GM18520 (cell line): Measurements from ENCODE around the gene BCL7A.

Experiments used
- ATAC-seq: cut with Tn5 transposase; IDR thresholded peaks from one replicate; pipeline ENCODE4 v1.9.1; 2021; ENCODE audit not compliant: unreplicated experiment

BCL7A gene

DNA sequence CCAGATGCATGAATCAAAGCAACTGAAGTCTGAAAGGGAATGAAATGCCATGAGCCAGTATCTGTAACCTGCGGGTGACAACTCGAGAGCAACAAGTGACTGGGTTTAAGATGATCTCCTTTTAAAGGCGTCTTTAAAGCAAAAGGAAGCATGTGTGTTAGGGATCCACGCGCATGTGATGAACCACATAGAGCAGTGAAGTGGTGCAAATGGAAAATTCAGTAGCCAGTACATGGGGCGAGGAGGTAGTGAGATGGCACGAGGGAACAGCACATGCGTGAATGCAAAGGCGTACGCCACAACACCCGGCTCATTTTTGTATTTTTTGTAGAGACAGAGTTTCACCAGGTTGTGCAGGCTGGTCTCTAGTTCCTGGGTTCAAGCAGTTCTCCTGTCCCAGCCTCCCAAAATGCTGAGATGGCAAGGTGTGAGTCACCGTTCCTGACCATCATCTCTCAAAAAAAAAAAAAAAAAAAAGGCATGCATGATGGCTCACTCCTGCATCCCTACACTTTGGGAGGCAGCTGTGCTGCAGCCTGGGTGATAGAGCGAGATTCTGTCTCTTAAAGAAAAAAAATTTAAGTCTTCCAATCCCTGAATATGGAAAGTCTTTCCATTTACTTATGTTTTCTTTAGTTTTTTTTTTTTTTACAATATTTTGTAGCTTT, 24.6 kb upstream of the BCL7A start:
- ATAC-seq, result no peak

- ATAC-seq, result no peak
Observed at GRCh38 chr12:122001466-122002209, 20.0 kb upstream of the BCL7A start.

GRCh38 chr12:122003651-122004611, 17.8 kb upstream of the BCL7A start:
- ATAC-seq, result no peak

- no peak for ATAC-seq
Observed at GRCh38 chr12:122004633-122005071, 17.0 kb upstream of the BCL7A start.

GRCh38 chr12:122005252-122005776, 16.4 kb upstream of the BCL7A start:
- ATAC-seq, result no peak

DNA sequence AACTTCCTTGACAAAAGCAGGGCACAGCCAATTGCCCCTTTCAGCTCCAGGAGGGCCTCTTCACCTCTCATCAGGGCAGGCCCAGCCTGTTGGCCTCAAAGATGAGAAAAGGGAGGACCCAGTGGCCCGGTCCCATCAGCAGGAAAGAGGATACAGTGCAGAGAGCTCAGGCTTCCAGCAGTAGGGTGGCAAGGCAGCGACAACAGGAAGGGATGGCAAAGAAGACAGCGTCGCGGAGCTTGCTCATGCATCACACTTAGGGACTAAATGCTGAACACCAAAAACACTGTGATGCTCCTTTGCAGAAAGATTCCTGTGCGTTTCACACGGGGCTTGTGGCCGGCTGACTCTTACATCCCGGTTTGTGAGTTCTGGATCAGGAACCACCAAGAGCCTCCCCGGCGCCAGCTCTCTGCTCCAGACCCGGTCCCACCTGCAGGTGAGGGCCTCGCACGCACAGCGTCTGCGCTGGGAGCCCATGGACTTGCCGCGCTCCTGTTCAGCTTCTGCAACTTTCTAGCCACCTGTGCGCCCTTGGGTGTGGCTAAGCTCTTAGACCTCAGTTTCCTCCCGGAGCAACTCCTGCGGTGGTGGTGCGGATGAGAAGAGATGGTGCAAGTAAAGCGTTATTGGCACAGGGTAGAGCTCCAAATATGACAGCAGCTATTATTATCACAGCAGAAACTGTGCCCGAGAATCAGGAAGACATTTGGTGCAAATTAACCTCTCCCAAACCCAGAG, 15.3 kb upstream of the BCL7A start:
- ATAC-seq, result no peak

DNA sequence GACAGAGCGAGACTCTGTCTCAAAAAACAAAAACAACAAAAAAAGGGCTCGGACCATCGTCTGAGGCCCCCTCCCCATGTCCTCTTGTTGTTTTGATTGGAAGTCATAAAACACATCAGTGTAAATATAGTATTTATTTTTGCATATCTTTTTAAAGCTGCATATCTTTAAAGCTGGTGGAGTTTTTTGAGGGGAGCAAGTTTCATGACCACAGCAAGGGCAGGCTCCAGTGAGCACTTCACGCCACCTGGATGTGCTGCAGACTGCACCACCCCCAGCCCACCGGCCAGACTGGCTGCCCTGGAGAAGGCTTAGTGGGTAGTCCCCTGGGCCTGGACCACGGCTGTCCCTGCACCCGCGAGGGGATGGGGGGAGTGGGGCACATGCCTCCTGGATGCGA, 11.9 kb upstream of the BCL7A start:
- ATAC-seq, result no peak

DNA sequence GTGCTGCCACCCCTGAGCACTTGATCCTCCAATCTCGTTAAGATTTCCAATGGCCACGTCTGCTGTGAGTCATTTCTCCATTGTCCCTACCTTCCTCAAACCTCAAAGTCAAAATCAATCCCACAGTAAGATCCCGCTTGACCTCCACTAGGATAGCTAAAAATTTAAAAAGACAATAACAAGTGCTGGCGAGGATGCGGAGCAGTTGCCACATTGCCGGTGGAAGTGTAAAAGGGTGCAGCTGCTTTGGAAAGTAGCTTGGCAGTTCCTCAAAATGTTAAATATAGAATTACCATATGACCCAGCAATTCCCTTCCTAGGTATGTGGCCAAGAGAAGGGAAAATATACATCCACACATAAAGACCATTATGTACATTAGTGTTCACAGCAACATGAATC, 9.5 kb upstream of the BCL7A start:
- no peak for ATAC-seq

DNA sequence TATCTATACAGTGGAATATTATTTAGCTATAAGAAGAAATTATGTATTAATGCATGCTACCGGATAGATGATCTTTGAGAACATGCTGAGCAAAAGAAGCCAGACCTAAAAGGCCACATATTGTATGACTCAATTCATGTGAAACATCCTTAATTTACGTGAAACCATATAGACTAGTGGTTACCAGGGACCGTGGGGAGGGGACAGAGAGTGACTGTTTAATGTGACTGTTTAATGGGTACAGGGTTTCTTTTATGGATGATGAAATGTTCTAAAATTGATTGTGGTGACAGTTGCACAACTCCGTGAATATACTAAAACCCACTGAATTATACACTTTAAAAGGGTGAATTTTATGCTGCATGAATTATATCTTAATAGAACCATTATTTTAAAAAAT, 8.5 kb upstream of the BCL7A start:
- ATAC-seq, result no peak

GRCh38 chr12:122013791-122014590, 7.7 kb upstream of the BCL7A start:
- ATAC-seq, result no peak

DNA sequence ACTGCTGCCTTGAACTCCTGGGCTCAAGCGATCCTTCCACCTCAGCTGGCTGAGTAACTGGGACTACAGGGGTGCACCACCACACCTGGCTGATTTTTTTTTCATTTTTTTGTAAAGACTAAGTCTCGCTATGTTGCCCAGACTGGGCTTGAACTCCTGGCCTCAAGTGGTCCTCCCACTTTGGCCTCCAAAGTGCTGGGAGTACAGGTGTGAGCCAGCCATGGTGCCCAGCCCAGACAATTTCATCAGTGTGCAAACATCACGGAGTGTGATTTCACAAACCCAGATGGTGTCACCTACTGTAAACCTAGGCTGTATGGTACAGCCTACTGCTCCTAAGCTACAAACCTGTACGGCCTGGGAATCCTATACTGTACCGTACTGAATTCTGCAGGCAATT, 6.9 kb upstream of the BCL7A start:
- no peak for ATAC-seq

GRCh38 chr12:122018457-122018856, 3.2 kb upstream of the BCL7A start:
- no peak for ATAC-seq

DNA sequence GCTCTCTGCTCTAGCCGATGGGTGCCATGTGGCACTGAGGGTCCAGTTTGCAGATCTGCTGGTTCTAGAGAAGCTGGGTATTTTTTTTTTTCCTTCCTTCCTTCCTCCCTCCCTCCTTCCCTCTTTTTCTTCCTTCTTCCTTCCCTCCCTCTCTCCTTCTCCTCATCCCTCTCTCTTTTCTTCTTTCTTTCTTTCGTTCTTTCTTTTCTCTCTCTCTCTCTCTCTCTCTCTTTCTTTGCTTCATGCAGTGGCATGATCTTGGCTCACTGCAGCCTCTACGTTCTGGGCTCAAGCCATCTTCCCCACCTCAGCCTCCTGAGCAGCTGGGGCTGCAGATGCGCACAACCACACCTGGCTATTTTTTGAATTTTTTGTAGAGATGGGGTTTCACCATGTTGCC, 2.7 kb upstream of the BCL7A start:
- no peak for ATAC-seq

DNA sequence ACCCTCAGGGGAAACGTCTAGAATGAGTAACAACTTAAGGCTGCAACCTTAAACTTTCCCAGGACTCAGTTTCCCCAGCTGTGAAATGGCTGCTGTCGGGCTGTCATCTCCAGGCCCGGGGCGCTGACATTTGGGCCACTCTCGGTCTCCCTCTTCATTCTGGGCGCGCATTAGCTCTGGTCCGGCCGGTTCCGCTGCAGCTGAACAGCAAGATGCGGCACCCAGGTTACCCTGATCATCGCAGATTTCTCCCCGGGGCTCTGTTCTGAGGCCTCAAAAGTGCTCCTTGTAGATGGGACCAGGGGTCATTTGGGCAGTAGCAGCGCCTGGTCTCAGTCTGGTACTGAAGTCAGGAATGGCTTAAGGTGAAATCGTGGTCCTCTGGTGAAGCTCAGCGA, 890 bp upstream of the BCL7A start:
- no peak for ATAC-seq

DNA sequence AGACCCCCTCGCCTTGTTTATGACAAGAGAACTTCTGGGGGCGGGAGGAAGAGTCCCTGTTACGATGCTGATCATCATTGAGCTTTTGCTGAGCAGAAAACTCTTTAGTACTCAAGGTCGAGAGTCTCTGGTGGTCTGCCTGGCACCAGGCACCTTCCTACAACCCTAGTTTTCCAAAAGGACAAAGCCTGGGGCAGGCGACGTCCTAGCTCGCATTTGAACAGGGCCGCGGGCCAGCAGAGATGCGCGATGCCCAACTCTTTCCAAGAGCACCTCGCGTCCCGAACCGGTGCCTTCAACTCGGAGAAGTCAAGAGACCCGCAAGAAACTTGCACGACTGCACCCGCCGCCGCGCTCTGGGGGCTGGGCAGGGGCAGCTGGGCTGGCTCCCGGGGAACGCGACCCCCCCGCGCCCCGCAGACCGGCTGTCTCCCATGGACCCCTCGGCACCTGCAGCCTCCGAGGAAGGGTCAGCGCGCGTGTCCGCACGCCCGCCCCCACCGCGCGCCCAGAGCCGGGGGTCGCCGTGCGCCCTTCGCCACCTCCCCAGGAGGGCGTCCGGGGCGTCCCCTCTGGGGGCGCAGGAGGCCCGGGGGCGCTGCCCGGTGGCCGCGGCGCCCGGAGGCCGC, 377 bp upstream of the BCL7A start:
- no peak for ATAC-seq

GRCh38 chr12:122022393-122023338, 982 bp downstream of the BCL7A start:
- no peak for ATAC-seq

- ATAC-seq, result no peak
Observed at GRCh38 chr12:122023339-122024131, 1.9 kb downstream of the BCL7A start.
